Tibial artery (tissue), 4 donors: ENCODE data around the gene POU2AF3.

ENCODE experiments used
- DNase-seq, 2 donors: peaks; one replicate each; pipeline ENCODE4 v3.0.0-alpha.2; 2019
- H3K27ac ChIP-seq, 2 donors: fragments of 200-600 bp; sonication (generic) in 1 of 2; 1 replicate in 1 of 2; 2 replicates in 1 of 2; pipeline ENCODE4 v1.5.1; 2018 to 2019; ENCODE audit warnings: mild to moderate bottlenecking in 1 of 2
- H3K27me3 ChIP-seq, 2 donors: fragments of 200-600 bp; sonication (generic) in 1 of 2; one replicate each; pipeline versions ENCODE4 v1.5.1 to v1.6.0; 2016 to 2019
- H3K36me3 ChIP-seq, 3 donors: fragments of 200-600 bp; sonication (generic) in 2 of 3; one replicate each; pipeline ENCODE4 v1.5.1; 2016 to 2019; ENCODE audit warnings: mild to moderate bottlenecking in 2 of 3
- H3K4me1 ChIP-seq, 4 donors: fragments of 200-600 bp; sonication (generic) in 2 of 4; 1 replicate in 3 of 4; 2 replicates in 1 of 4; pipeline ENCODE4 v1.5.1; 2016 to 2019
- H3K4me3 ChIP-seq, 2 donors: fragments of 200-600 bp; sonication (generic) in 1 of 2; 1 replicate in 1 of 2; 2 replicates in 1 of 2; pipeline ENCODE4 v1.5.1; 2018 to 2019; ENCODE audit warnings: mild to moderate bottlenecking in 2 of 2
- H3K9me3 ChIP-seq, 3 donors: fragments of 200-600 bp; sonication (generic) in 1 of 3; one replicate each; pipeline ENCODE4 v1.5.1; 2016 to 2019
- intact Hi-C: fragments of 100-400 bp; cut with DNase I; formaldehyde crosslinking; loops from one replicate; pipeline ENCODE4 v1.15.0; 2023; ENCODE audit warnings: low total_unique reads
- TF ChIP-seq, protein P1 (sequence below), 2 experiments: fragments of 200-600 bp in 1 of 2; fragments of 450-650 bp in 1 of 2; IDR thresholded peaks; one replicate each; pipeline ENCODE4 v1.5.1; 2017 to 2019; ENCODE audit warnings: antibody characterized with exemption in 2 of 2, mild to moderate bottlenecking in 1 of 2, moderate library complexity in 1 of 2

The POU2AF3 gene

DNA sequence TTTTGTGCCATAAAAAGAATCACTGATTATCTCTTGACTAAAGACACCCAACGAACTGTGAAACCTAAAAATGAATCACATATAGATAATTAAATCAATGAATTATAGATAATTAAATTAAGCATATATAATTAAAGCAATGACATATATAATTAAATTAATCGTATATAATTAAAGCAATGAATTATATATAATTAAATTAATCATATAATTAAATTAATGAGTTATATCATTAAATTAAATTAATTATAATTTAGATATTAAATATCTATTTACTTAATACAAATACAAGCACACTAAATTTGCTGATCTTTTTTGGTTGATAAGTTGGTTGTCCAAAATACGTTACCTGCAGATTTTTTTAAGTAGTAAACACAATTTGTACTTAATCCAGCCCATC, 49.8 kb downstream of the POU2AF3 start:
- intact Hi-C loops, result no loop called here
- H3K36me3 ChIP-seq, result no peaks in the 10 kb centered on the region
- H3K4me1 ChIP-seq, result peaks cover 0 to 15% (median 3%) of the 10 kb centered on the region in 4 donors
- H3K27me3 ChIP-seq, result no peaks in the 10 kb centered on the region
- DNase-seq, result no peak
- TF ChIP-seq, protein P1, sequence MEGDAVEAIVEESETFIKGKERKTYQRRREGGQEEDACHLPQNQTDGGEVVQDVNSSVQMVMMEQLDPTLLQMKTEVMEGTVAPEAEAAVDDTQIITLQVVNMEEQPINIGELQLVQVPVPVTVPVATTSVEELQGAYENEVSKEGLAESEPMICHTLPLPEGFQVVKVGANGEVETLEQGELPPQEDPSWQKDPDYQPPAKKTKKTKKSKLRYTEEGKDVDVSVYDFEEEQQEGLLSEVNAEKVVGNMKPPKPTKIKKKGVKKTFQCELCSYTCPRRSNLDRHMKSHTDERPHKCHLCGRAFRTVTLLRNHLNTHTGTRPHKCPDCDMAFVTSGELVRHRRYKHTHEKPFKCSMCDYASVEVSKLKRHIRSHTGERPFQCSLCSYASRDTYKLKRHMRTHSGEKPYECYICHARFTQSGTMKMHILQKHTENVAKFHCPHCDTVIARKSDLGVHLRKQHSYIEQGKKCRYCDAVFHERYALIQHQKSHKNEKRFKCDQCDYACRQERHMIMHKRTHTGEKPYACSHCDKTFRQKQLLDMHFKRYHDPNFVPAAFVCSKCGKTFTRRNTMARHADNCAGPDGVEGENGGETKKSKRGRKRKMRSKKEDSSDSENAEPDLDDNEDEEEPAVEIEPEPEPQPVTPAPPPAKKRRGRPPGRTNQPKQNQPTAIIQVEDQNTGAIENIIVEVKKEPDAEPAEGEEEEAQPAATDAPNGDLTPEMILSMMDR (IDR thresholded peaks at IDR 0.05), result no peak
- no peaks in the 10 kb centered on the region for H3K9me3 ChIP-seq
- H3K4me3 ChIP-seq, result no peak overlapping the region
- no peak overlapping the region for H3K27ac ChIP-seq

DNA sequence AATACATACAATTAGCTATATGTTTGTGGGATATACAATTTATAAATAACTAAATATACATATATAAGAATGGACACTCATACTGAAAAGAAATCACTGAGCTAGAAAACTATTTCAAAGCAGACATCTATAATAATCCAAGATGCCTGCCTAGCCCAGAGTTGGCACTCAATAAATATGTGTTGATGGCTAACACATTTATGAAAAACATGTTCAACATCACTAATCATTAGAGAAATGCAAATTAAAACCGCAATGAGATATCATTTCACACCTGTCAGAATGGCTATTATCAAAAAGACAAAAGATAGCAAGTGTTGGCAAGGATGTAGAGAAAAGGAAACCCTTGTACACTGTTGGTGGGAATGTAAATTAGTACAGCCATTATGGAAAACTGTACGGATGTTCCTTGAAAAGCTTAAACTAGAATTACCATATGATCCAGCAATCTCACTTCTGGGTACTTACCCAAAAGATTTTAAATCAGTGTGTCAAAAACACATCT, 50.9 kb downstream of the POU2AF3 start:
- H3K4me1 ChIP-seq, result peaks cover 0 to 15% (median 6%) of the 10 kb centered on the region in 4 donors
- H3K9me3 ChIP-seq, result no peaks in the 10 kb centered on the region
- no peaks in the 10 kb centered on the region for H3K27me3 ChIP-seq
- no peaks in the 10 kb centered on the region for H3K36me3 ChIP-seq
- no peak overlapping the region for H3K4me3 ChIP-seq
- H3K27ac ChIP-seq, result no peak overlapping the region
- no peak for DNase-seq
- intact Hi-C loops, result no loop called here
- TF ChIP-seq, protein P1 (IDR thresholded peaks at IDR 0.05), result no peak

DNA sequence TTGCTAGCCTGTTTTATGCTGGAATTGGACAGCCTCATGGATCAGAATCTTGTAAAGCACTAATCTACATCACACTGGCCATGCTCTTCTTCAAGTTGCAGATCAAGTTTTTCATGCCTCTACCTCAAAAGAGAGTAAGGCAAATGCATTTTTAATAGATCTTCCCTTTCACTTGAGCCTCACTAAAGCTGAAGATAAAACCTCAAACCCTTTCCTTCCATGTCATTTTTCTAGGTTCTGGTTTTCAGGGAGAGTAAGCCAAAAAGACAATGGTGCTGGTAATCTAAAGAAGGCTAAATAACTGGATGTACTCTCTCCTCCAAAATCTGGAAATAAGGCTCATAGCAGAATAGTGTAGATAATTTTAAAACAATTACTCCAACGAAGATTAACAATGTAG, 52.5 kb downstream of the POU2AF3 start:
- no peaks in the 10 kb centered on the region for H3K27me3 ChIP-seq
- no peak overlapping the region for H3K4me3 ChIP-seq
- TF ChIP-seq, protein P1 (IDR thresholded peaks at IDR 0.05), result no peak
- no peak for DNase-seq
- no peak overlapping the region for H3K27ac ChIP-seq
- no peaks in the 10 kb centered on the region for H3K36me3 ChIP-seq
- no peaks in the 10 kb centered on the region for H3K9me3 ChIP-seq
- intact Hi-C loops, result no loop called here
- H3K4me1 ChIP-seq, result peaks cover 0 to 15% (median 6%) of the 10 kb centered on the region in 4 donors

DNA sequence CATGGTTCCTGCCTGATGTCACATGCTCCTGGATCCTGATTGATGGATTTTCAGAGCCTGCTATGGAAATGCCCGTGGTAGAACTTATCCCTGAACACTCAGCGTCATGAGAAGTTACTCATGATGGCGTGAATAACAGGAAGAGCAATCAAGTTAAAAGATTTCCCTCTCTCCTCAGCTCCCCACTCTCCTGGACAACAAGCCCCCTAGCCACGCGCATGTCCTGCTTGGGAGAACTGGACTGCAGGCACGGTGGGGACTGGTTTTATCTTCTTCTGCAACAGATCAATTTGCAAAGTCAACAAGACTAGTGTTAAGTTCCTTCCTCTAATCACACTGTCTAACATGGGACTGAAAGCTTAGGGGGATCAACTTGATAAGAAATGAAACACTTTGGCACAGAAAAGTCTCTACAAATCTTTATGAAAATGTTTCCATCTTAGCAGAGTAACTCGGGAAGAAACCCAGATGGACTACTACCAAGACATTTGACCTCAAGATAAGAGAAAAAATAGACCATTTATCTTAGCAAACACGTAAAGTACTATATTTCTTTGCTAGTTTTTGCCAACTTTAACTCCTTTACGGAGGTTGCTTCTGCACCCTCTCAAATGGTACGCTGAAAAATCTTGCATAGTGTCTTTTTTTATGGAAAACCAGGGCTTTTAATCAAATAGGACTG, 53.2 kb downstream of the POU2AF3 start:
- no peaks in the 10 kb centered on the region for H3K27me3 ChIP-seq
- no peak for DNase-seq
- no peaks in the 10 kb centered on the region for H3K36me3 ChIP-seq
- no peaks in the 10 kb centered on the region for H3K9me3 ChIP-seq
- no peak overlapping the region for H3K4me3 ChIP-seq
- intact Hi-C loops, result no loop called here
- H3K4me1 ChIP-seq, result peaks cover 0 to 13% (median 6%) of the 10 kb centered on the region in 4 donors
- no peak overlapping the region for H3K27ac ChIP-seq
- TF ChIP-seq, protein P1 (IDR thresholded peaks at IDR 0.05), result no peak

DNA sequence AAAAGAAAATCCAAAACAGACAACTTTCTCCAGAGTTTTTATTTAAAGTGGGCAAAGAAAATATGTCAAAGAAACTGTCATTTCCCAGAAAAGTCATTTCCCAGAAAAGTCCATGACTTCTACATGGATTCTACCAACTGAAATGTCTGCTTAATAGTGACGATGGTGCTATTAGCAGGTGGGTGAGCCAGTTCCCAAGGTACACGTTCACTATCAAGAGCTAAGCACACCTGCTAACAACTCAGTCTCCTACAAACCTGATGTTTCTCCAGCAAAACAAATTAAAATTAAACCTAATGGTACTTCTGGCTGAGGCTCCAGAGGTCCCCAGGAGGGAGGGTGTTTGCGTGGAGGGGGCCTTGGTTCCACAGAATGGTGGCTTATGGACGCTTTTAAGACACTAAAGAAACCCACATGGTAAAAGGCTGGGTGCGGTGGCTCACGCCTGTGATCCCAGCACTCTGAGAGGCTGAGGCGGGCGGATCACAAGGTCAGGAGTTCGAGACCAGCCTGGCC, 53.9 kb downstream of the POU2AF3 start:
- TF ChIP-seq, protein P1 (IDR thresholded peaks at IDR 0.05), result no peak
- DNase-seq, result no peak
- Histone ChIP-seq H3K4me3 (no peak overlapping the region), H3K9me3 (no peaks in the 10 kb centered on the region), H3K36me3 (no peaks in the 10 kb centered on the region), H3K4me1 (peaks cover 0 to 9% (median 3%) of the 10 kb centered on the region in 4 donors), H3K27me3 (no peaks in the 10 kb centered on the region), H3K27ac (no peak overlapping the region)
- intact Hi-C loops, result no loop called here
